ENCODE results near the gene HSP90B1.

The HSP90B1 gene

GRCh38 chr12:103975368-103975767, 45.2 kb downstream of the HSP90B1 start:
- no peak for DNase-seq (ENCODE audit: low spot score)

GRCh38 chr12:103978384-103978982, 48.3 kb downstream of the HSP90B1 start:
- DNase-seq (ENCODE audit: low spot score) = no peak

DNA sequence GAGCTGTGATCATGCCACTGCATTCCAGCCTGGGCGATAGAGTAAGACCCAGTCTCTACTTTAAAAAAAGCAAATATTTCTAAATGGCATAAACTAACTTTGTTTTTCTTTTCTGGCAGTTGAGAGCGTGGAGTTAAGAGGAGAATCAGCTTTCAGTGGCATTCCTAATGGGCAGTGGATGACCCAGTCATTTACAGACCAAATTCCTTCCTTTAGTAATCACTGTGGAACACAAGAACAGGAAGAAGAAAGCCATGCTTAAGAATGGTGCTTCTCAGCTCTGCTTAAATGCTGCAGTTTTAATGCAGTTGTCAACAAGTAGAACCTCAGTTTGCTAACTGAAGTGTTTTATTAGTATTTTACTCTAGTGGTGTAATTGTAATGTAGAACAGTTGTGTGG, 56.6 kb downstream of the HSP90B1 start:
- no peak for DNase-seq (ENCODE audit: low spot score)

DNA sequence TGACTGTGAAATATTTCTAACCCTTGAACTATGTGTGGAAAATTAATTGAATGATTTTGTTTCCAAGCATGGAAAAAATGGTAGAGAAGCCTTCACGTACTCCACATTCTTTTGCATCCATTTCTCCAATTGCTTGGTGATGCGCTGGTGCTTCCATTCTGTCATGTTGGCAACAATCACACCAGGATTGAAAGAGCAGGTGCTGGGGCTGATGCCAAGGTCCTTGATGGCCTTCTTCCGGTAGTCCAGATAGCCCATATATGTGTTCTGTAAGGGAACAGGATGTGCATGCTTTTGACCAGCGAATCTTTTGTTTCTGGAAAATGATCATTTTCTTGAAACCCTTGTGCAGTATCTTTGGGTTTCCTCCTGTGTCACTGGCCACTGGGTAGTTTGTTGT, 64.0 kb downstream of the HSP90B1 start:
- DNase-seq (ENCODE audit: low spot score) = no peak

- no peak for DNase-seq (ENCODE audit: low spot score)
Observed at GRCh38 chr12:103996595-103996994, 66.4 kb downstream of the HSP90B1 start.

- DNase-seq (ENCODE audit: low spot score) = no peak
Observed at GRCh38 chr12:103997286-103997900, 67.2 kb downstream of the HSP90B1 start.

All from SW480 (cell line).